CD14-positive monocyte (primary cell): ENCODE data around the gene HOXC9. TPM values are rescaled to one million over a fixed set of nuclear protein-coding genes. Genes with fewer than 3 reads are reported as not detected.

Source experiments
- DNase-seq, 3 donors: peaks; one replicate each; pipeline ENCODE4 v3.0.0-alpha.2; 2011 to 2022
- H2AFZ ChIP-seq: 2 replicates; pipeline ENCODE4 v1.6.0; 2012; ENCODE audit warnings: mild to moderate bottlenecking, low read depth, low read length, inconsistent platforms; ENCODE audit not compliant: insufficient read depth, poor library complexity, severe bottlenecking
- H3K27ac ChIP-seq, 2 donors: 1 replicate in 1 of 2; 2 replicates in 1 of 2; pipeline ENCODE4 v1.5.1; 2012 to 2013; ENCODE audit warnings: low read length in 2 of 2, control low read depth in 1 of 2, inconsistent platforms in 1 of 2, low read depth in 1 of 2, mild to moderate bottlenecking in 1 of 2
- H3K27me3 ChIP-seq, 2 donors: one replicate each; pipeline versions ENCODE4 v1.6.0 to v1.6.1; 2011 to 2013; ENCODE audit warnings: low read length in 2 of 2; ENCODE audit not compliant: control insufficient read depth in 2 of 2, insufficient read depth in 2 of 2
- H3K36me3 ChIP-seq, 2 donors: replicated peaks in 1 of 2; 1 replicate in 1 of 2; 2 replicates in 1 of 2; pipeline versions ENCODE4 v1.5.1 to v1.6.1; 2012 to 2013; ENCODE audit warnings: low read length in 2 of 2, control low read depth in 1 of 2, inconsistent platforms in 1 of 2, mild to moderate bottlenecking in 1 of 2; ENCODE audit not compliant: insufficient read depth in 2 of 2, control insufficient read depth in 1 of 2
- H3K4me1 ChIP-seq, 2 donors: 1 replicate in 1 of 2; 2 replicates in 1 of 2; pipeline versions ENCODE4 v1.5.1 to v1.6.1; 2012 to 2013; ENCODE audit warnings: low read length in 2 of 2, control low read depth in 1 of 2, inconsistent platforms in 1 of 2, mild to moderate bottlenecking in 1 of 2, moderate library complexity in 1 of 2; ENCODE audit not compliant: insufficient read depth in 2 of 2, control insufficient read depth in 1 of 2
- H3K4me2 ChIP-seq: replicated peaks from 2 replicates; pipeline ENCODE3; 2012; ENCODE audit warnings: low read length, moderate library complexity, mild to moderate bottlenecking; ENCODE audit not compliant: poor library complexity, severe bottlenecking; ENCODE audit errors: extremely low read depth
- H3K4me3 ChIP-seq, 3 experiments: fragments of 200-600 bp in 1 of 3; sonication (generic) in 1 of 3; replicated peaks in 1 of 3; 1 replicate in 2 of 3; 2 replicates in 1 of 3; pipeline ENCODE4 v1.5.1; 2011 to 2013; ENCODE audit warnings: low read length in 3 of 3, mild to moderate bottlenecking in 3 of 3, control low read depth in 2 of 3, low read depth in 2 of 3, inconsistent platforms in 1 of 3, moderate library complexity in 1 of 3
- H3K79me2 ChIP-seq: 2 replicates; pipeline ENCODE4 v1.6.0; 2012; ENCODE audit warnings: mild to moderate bottlenecking, control low read depth, inconsistent platforms, low read length, moderate library complexity; ENCODE audit not compliant: insufficient read depth
- H3K9ac ChIP-seq: 2 replicates; pipeline ENCODE4 v1.6.0; 2017; ENCODE audit warnings: low read length, mild to moderate bottlenecking; ENCODE audit not compliant: insufficient read depth, poor library complexity, severe bottlenecking
- H3K9me3 ChIP-seq, 2 donors: replicated peaks in 1 of 2; 1 replicate in 1 of 2; 2 replicates in 1 of 2; pipeline versions ENCODE4 v1.5.1 to v1.6.1; 2012 to 2013; ENCODE audit warnings: low read length in 2 of 2, control low read depth in 1 of 2; ENCODE audit not compliant: control insufficient read depth in 1 of 2, insufficient read depth in 1 of 2
- H4K20me1 ChIP-seq: 2 replicates; pipeline ENCODE4 v1.6.0; 2012; ENCODE audit warnings: mild to moderate bottlenecking, low read length, control low read depth, moderate library complexity; ENCODE audit not compliant: insufficient read depth
- H3K27ac Mint-ChIP-seq, 7 donors: one replicate each; pipeline ENCODE4 v1.8.0; 2020; ENCODE audit warnings: mild to moderate bottlenecking in 7 of 7, mixed read lengths in 7 of 7, moderate library complexity in 6 of 7, inconsistent platforms in 2 of 7
- H3K27me3 Mint-ChIP-seq, 3 donors: one replicate each; pipeline ENCODE4 v1.8.0; 2021 to 2022; ENCODE audit warnings: low read depth in 3 of 3, mild to moderate bottlenecking in 3 of 3, mixed read lengths in 3 of 3, moderate library complexity in 3 of 3, inconsistent platforms in 1 of 3
- H3K36me3 Mint-ChIP-seq, 2 donors: one replicate each; pipeline ENCODE4 v1.8.0; 2020; ENCODE audit warnings: mixed read lengths in 2 of 2, inconsistent platforms in 1 of 2, mild to moderate bottlenecking in 1 of 2
- H3K4me1 Mint-ChIP-seq: one replicate; pipeline ENCODE4 v1.8.0; 2020; ENCODE audit warnings: mild to moderate bottlenecking, mixed read lengths
- H3K4me3 Mint-ChIP-seq, 2 donors: one replicate each; pipeline ENCODE4 v1.8.0; 2020; ENCODE audit warnings: mild to moderate bottlenecking in 2 of 2, mixed read lengths in 2 of 2, moderate library complexity in 1 of 2
- H3K9me3 Mint-ChIP-seq, 7 donors: one replicate each; pipeline ENCODE4 v1.8.0; 2020 to 2022; ENCODE audit warnings: mixed read lengths in 7 of 7, mild to moderate bottlenecking in 6 of 7, moderate library complexity in 6 of 7, inconsistent platforms in 2 of 7
- WGBS: methylation state at CpG from one replicate; pipeline ENCODE4 v1.1.5; 2013; ENCODE audit warnings: missing lambda C conversion rate; ENCODE audit not compliant: insufficient coverage; 5-methylcytosine and 5-hydroxymethylcytosine counted together
- intact Hi-C, 2 donors: fragments of 100-400 bp; cut with micrococcal nuclease; formaldehyde crosslinking; loops; one replicate each; pipeline versions ENCODE4 v1.15.0 to v1.15.1; 2023
- polyA plus RNA-seq, 3 donors: library from polyadenylated mRNA; depleted of rRNA in 1 of 3; unstranded in 2 of 3; stranded (reverse) in 1 of 3; fragments of 300-500 nt in 2 of 3; fragments of >200 nt in 1 of 3; fragmentation: Illumina TruSeq in 2 of 3; gene quantifications; 1 replicate in 2 of 3; 2 replicates in 1 of 3; pipeline ENCODE4 v1.2.3, GENCODE V29; 2012 to 2021
- TF ChIP-seq, protein P1 (sequence below): fragments of 200-600 bp; IDR thresholded peaks from one replicate; pipeline ENCODE4 v1.8.0; 2022; ENCODE audit warnings: antibody characterized with exemption, mild to moderate bottlenecking

The HOXC9 gene
- polyA plus RNA-seq, 3 donors: not detected

DNA sequence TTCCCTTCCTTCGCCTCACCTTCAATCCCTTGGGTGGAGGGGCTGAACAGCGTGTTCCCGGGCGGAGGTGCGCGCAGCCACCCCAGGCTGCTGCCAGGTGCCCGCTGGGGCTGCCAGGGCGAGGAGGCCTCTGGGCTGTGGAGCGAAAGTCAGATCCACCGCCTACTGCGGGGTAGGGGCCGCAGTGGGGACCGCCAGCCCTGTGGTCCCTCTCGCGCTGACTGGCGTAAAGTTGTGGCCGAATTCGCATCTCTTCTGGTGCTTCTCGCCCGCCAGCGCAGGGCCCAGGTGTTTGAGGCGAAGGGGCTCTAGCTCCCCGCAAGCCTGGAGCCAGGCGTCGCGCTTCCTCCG lies 46.8 kb downstream of the HOXC9 start:
- Histone ChIP-seq H2AFZ (no peak overlapping the region), H4K20me1 (no peaks in the 10 kb centered on the region), H3K27ac (no peak overlapping the region), H3K9me3 (peaks cover 3 to 34% of the 10 kb centered on the region in 2 donors), H3K79me2 (no peaks in the 10 kb centered on the region), H3K36me3 (no peaks in the 10 kb centered on the region), H3K27me3 (peaks cover 95 to 99% of the 10 kb centered on the region in 2 donors), H3K9ac (no peak overlapping the region), H3K4me3 (no peak overlapping the region), H3K4me1 (no peaks in the 10 kb centered on the region), H3K4me2 (no peak overlapping the region)
- TF ChIP-seq, protein P1, sequence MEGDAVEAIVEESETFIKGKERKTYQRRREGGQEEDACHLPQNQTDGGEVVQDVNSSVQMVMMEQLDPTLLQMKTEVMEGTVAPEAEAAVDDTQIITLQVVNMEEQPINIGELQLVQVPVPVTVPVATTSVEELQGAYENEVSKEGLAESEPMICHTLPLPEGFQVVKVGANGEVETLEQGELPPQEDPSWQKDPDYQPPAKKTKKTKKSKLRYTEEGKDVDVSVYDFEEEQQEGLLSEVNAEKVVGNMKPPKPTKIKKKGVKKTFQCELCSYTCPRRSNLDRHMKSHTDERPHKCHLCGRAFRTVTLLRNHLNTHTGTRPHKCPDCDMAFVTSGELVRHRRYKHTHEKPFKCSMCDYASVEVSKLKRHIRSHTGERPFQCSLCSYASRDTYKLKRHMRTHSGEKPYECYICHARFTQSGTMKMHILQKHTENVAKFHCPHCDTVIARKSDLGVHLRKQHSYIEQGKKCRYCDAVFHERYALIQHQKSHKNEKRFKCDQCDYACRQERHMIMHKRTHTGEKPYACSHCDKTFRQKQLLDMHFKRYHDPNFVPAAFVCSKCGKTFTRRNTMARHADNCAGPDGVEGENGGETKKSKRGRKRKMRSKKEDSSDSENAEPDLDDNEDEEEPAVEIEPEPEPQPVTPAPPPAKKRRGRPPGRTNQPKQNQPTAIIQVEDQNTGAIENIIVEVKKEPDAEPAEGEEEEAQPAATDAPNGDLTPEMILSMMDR: no peak
- peaks cover 7% of the 10 kb centered on the region for H3K4me1 Mint-ChIP-seq
- 11% methylated on average over 22 of the region's 27 CpGs for WGBS
- H3K4me3 Mint-ChIP-seq: peak overlapping the region in 1 of 2 donors; percentile 77
- intact Hi-C loops: no loop called here
- H3K9me3 Mint-ChIP-seq: peaks cover 0 to 26% (median 4%) of the 10 kb centered on the region in 7 donors
- H3K27me3 Mint-ChIP-seq: peaks cover 99 to 100% (median 99%) of the 10 kb centered on the region in 3 donors
- DNase-seq: no peak
- peaks cover 0 to 5% of the 10 kb centered on the region in 2 donors for H3K36me3 Mint-ChIP-seq
- no peak overlapping the region for H3K27ac Mint-ChIP-seq

GRCh38 chr12:54047160-54047963 lies 47.4 kb downstream of the HOXC9 start:
- Histone ChIP-seq H2AFZ (no peak overlapping the region), H3K9ac (no peak overlapping the region), H3K4me2 (no peak overlapping the region), H3K27ac (no peak overlapping the region), H3K27me3 (peaks cover 98 to 100% of the 10 kb centered on the region in 2 donors), H3K4me3 (no peak overlapping the region), H3K79me2 (no peaks in the 10 kb centered on the region), H3K9me3 (peaks cover 3 to 36% of the 10 kb centered on the region in 2 donors), H4K20me1 (no peaks in the 10 kb centered on the region), H3K4me1 (no peaks in the 10 kb centered on the region), H3K36me3 (no peaks in the 10 kb centered on the region)
- Mint-ChIP-seq H3K4me3 (peak overlapping the region in 1 of 2 donors; percentile 77), H3K9me3 (peaks cover 0 to 31% (median 4%) of the 10 kb centered on the region in 7 donors), H3K4me1 (peaks cover 11% of the 10 kb centered on the region), H3K27ac (no peak overlapping the region), H3K36me3 (peaks cover 0 to 7% of the 10 kb centered on the region in 2 donors), H3K27me3 (peaks cover 99 to 100% (median 99%) of the 10 kb centered on the region in 3 donors)
- no peak for DNase-seq
- TF ChIP-seq, protein P1: no peak
- intact Hi-C loops: no loop called here
- WGBS: 6% methylated on average over 61 of the region's 61 CpGs
